A549 treated with AZD9567 at 1 μM for 4 hours (cell line): ENCODE data around the gene ZNF844. TPM values are rescaled to one million over a fixed set of nuclear protein-coding genes. Genes with fewer than 3 reads are reported as not detected.

ENCODE experiments used
- total RNA-seq: library from RNA; stranded (reverse); fragments of 200-300 nt; extraction: Qiagen RNA extraction; gene quantifications from 5 replicates; pipeline ENCODE4 v1.2.3, GENCODE V29; 2022; ENCODE audit not compliant: insufficient read depth

ZNF844 gene
- 0.02 TPM in 1 of 5 replicates, not detected in the others for total RNA-seq

DNA sequence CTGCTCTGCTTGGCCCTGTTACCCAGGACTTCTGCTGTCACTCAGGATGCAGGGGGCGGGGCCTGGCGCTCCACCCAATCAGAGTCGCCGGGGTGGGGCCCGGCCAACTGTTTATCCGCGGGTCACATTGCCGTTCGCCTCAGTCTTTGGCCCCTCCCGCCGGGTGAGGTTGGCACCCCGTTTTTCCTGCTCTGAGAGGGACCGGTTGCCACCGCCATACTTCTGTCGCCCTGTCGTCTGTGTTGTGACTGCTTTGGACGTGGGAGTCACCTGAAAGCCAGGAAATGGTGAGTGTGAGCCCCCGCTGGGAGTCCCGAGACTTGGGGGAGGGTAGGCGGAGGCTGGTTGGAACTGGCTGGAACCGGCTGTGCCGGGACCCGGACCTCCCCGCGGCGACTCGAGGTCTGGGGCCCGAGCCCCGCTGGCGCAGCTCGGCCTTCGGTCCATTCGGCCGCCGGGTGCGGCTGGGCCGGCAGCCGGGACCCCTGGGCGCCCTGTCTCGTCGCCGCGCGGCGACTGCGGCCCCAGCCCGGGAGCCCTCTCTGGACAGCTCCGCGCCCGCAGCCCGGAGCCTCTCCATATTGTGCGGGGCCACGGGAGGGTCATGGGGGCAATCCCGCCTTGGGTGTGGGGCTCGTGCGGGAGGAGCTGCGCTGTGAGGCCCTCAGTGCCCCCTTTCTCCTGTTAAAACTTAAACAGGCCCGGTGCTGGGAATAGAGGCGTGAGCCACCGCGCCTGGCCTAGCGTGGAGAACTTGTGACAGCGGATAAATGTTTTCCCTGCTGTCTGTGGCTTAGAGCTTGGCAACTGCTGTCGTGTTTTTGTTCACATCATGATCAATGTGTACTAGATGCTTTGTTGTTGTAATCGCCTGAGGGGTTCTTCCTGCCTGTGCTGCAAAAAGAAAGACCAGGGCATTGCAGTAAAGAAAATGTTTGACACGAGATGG is at the start of gene ZNF844:
TSS of gene ZNF844 (plus strand) at position 142 of the 949 bp plus-strand sequence. CDS start at position 285, 143 bp downstream.

DNA sequence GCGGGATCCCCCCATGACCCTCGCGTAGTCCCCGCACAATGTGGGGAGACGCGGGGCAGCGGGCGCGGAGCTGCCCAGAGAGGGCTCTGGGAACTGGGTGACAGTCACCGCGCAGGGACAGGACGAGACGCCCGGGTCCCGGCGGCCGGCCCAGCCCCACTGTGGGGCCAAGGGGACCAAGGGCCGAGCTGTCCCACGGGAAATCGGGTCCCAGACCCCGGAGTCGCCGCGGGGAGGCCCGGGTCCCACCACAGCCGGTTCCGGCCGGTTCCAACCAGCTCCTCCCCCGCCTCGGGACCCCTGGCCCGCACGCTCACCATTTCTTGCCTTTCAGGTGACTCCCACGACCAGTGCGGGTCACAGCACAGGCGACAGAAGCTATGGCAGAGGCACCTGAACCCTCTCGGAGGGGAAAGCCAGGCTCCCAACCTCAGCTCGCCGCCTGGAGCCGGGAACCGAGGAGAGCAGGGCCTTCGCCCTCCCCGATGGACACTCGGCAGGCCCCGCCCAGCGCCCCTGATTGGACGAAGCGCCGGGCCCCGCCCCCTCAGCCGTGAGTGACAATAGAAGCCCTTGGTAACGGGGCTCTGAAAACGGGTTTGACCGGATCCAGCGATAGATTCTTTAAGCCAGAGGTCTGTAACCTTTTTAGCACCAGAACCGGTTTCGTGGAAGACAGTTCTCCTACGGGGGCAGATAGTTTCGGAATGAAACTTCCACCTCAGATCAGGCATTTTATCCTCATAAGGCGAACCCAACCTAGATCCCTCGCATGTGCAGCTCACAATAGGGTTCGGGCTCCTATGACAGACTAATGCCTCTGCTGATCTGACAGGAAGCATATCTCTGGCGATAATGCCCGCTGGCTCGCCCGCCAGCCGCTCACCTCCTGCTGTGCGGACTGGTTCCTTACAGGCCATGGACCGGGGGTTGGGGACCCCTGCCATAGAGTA is 29.0 kb upstream of the ZNF844 start, which contains the start of gene ZNF433:
TSS of gene ZNF433 (minus strand) at position 460 of the 953 bp plus-strand sequence. CDS start at position 320, 140 bp downstream.

DNA sequence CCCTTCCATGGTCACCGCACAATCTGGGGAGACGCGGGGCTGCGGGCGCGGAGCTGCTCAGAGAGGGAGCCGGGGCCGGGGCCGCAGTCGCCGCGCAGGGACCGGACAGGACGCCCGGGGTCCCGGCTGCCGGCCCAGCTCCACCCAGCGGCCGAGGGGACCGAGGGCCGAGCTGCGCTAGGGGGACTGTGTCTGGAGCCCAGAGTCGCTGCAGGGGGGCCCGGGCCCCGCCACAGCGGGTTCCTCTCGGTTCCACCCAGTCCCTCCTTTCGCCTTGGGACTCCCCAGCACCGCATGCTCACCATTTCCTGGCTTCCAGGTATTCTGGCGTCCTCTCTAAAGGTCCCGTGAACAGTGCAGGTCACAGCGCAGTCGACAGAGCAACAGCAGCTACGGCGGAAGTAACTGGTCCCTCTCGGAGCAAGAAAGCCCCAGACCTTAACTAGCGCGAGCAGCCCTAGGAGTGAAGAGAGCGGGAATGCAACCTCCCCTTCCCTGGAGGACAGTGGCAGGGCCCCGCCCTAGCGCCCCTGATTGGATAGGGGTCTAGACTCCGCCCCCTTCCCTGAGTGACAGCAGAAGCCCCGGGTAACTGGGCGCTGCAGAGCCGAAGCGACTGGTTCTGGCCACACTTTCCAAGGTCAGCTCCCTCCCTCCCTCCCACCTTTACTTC is 11.9 kb upstream of the ZNF844 start, which contains the start of gene ZNF878:
TSS of gene ZNF878 (minus strand) at position 465 of the 673 bp plus-strand sequence. CDS start at position 305, 160 bp downstream.

Other genes starting within 250 kb of the ZNF844 start
- not detected in 5 replicates for gene ZNF439, start 216.0 kb upstream of the ZNF844 start, total RNA-seq
- not detected in 5 replicates for gene ZNF69, start 176.9 kb upstream of the ZNF844 start, total RNA-seq
- 0.27 to 0.33 TPM (median 0.32 TPM) in 4 of 5 replicates, not detected in the other for gene ZNF700, start 139.6 kb upstream of the ZNF844 start, total RNA-seq
- gene ZNF763, start 99.7 kb upstream of the ZNF844 start, total RNA-seq: not detected in 5 replicates
- gene ZNF433, start 29.1 kb upstream of the ZNF844 start, total RNA-seq: not detected in 5 replicates
- not detected in 5 replicates for gene ZNF878, start 11.8 kb upstream of the ZNF844 start, total RNA-seq
- 0.03 to 0.21 TPM (median 0.10 TPM) in 4 of 5 replicates, not detected in the other for gene ZNF20, start 75.6 kb downstream of the ZNF844 start, total RNA-seq
- not detected in 5 replicates for gene ZNF625, start 92.0 kb downstream of the ZNF844 start, total RNA-seq
- gene ZNF136, start 98.4 kb downstream of the ZNF844 start, total RNA-seq: 1.4 to 3.9 TPM (median 1.7 TPM) in 5 replicates
- 0.59 to 0.85 TPM (median 0.76 TPM) in 5 replicates for gene ZNF44, start 230.2 kb downstream of the ZNF844 start, total RNA-seq